Trophoblast cell (in vitro differentiated cells and primary cell): ENCODE data around the gene MTSS2.

Experiments
- DNase-seq, 2 donors: peaks; one replicate each; pipeline ENCODE4 v3.0.0-alpha.2; 2016
- H2AFZ ChIP-seq: 2 replicates; pipeline ENCODE4 v1.6.1; 2013; ENCODE audit warnings: low read length, moderate library complexity, mild to moderate bottlenecking; ENCODE audit not compliant: insufficient read depth, poor library complexity
- H2AK5ac ChIP-seq: 2 replicates; pipeline ENCODE4 v1.6.1; 2013; ENCODE audit warnings: mild to moderate bottlenecking, low read length
- H2BK120ac ChIP-seq: 2 replicates; pipeline ENCODE4 v1.6.1; 2013; ENCODE audit warnings: low read length, mild to moderate bottlenecking, moderate library complexity; ENCODE audit not compliant: insufficient read depth, poor library complexity
- H2BK12ac ChIP-seq: 2 replicates; pipeline ENCODE4 v1.6.1; 2013; ENCODE audit warnings: mild to moderate bottlenecking, low read length, moderate library complexity
- H2BK5ac ChIP-seq: 2 replicates; pipeline ENCODE4 v1.6.1; 2013; ENCODE audit warnings: low read length, low read depth, moderate library complexity, mild to moderate bottlenecking; ENCODE audit not compliant: poor library complexity
- H3K14ac ChIP-seq: 2 replicates; pipeline ENCODE4 v1.6.1; 2013; ENCODE audit warnings: mild to moderate bottlenecking, low read length
- H3K18ac ChIP-seq: 2 replicates; pipeline ENCODE4 v1.6.1; 2013; ENCODE audit warnings: mild to moderate bottlenecking, low read length
- H3K23ac ChIP-seq: 2 replicates; pipeline ENCODE4 v1.6.1; 2013; ENCODE audit warnings: low read length
- H3K27ac ChIP-seq: 2 replicates; pipeline ENCODE4 v1.5.1; 2013; ENCODE audit warnings: low read depth, mild to moderate bottlenecking, inconsistent platforms, low read length, moderate library complexity
- H3K27me3 ChIP-seq: 2 replicates; pipeline ENCODE4 v1.6.1; 2013; ENCODE audit warnings: inconsistent platforms, mild to moderate bottlenecking, low read length, moderate library complexity; ENCODE audit not compliant: insufficient read depth
- H3K36me3 ChIP-seq, 2 experiments: 1 replicate in 1 of 2; 2 replicates in 1 of 2; pipeline ENCODE4 v1.6.1; 2013; ENCODE audit warnings: low read length in 2 of 2, mild to moderate bottlenecking in 2 of 2, moderate library complexity in 1 of 2; ENCODE audit not compliant: insufficient read depth in 2 of 2, control insufficient read depth in 1 of 2
- H3K4ac ChIP-seq: 2 replicates; pipeline ENCODE4 v1.6.1; 2013; ENCODE audit warnings: low read depth, mild to moderate bottlenecking, low read length, moderate library complexity
- H3K4me1 ChIP-seq, 2 experiments: 1 replicate in 1 of 2; 2 replicates in 1 of 2; pipeline ENCODE4 v1.6.1; 2013; ENCODE audit warnings: low read length in 2 of 2, mild to moderate bottlenecking in 2 of 2, moderate library complexity in 1 of 2; ENCODE audit not compliant: insufficient read depth in 2 of 2, control insufficient read depth in 1 of 2
- H3K4me2 ChIP-seq: 2 replicates; pipeline ENCODE4 v1.6.1; 2013; ENCODE audit warnings: inconsistent platforms, mild to moderate bottlenecking, low read length, moderate library complexity
- H3K4me3 ChIP-seq: 2 replicates; pipeline ENCODE4 v1.5.1; 2013; ENCODE audit warnings: mild to moderate bottlenecking, low read depth, low read length, inconsistent platforms
- H3K79me1 ChIP-seq: one replicate; pipeline ENCODE4 v1.6.1; 2013; ENCODE audit warnings: low read length
- H3K79me2 ChIP-seq: 2 replicates; pipeline ENCODE4 v1.6.1; 2013; ENCODE audit warnings: low read length, mild to moderate bottlenecking; ENCODE audit not compliant: control insufficient read depth, insufficient read depth, poor library complexity
- H3K9ac ChIP-seq: 2 replicates; pipeline ENCODE4 v1.6.1; 2013; ENCODE audit warnings: mild to moderate bottlenecking, low read length
- H3K9me3 ChIP-seq: 2 replicates; pipeline ENCODE4 v1.6.1; 2013; ENCODE audit warnings: low read depth, mild to moderate bottlenecking, control low read depth, inconsistent platforms, low read length; ENCODE audit not compliant: insufficient read depth
- H4K12ac ChIP-seq: 2 replicates; pipeline ENCODE4 v1.6.1; 2013; ENCODE audit warnings: low read depth, mild to moderate bottlenecking, low read length, moderate library complexity
- H4K8ac ChIP-seq: 2 replicates; pipeline ENCODE4 v1.6.1; 2013; ENCODE audit warnings: low read depth, mild to moderate bottlenecking, low read length, moderate library complexity
- H4K91ac ChIP-seq: one replicate; pipeline ENCODE4 v1.6.1; 2013; ENCODE audit warnings: low read depth, mild to moderate bottlenecking, low read length, moderate library complexity
- WGBS: extraction: QIAGEN DNeasy Blood & Tissue Kit; methylation state at CpG from one replicate; pipeline ENCODE4 v1.1.7; 2013; ENCODE audit warnings: missing lambda C conversion rate; ENCODE audit not compliant: insufficient read length, insufficient coverage; ENCODE audit errors: extremely low coverage; 5-methylcytosine and 5-hydroxymethylcytosine counted together

MTSS2 gene

DNA sequence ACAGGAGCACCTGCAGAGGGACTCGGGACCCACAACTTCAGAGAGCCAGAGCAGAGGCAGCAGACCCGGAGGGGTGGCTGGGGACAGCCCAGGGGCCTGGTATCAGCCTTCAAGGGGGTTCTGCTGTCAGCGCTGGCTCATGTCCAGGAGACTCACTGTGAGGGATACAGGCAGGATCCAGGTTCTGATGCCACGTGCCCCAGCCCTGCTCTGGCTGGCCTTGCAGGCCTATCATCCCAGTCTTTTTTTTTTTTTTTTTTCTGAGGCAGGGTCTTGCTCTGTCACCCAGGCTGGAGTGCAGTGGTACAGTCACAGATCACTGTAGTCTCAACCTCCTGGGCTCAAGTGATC is 9.0 kb upstream of the MTSS2 start:
- Histone ChIP-seq H3K79me1 (peaks cover 53% of the 10 kb centered on the region), H3K4ac (peak overlapping the region; percentile 35), H2BK120ac (peak overlapping the region; percentile 71), H2BK5ac (peak overlapping the region; percentile 32), H2AFZ (no peak overlapping the region), H3K4me1 (peaks cover 60 to 66% of the 10 kb centered on the region in 2 experiments), H3K4me2 (no peak overlapping the region), H3K4me3 (no peak overlapping the region), H3K14ac (peak overlapping the region; percentile 25), H3K9me3 (no peaks in the 10 kb centered on the region), H3K18ac (peak overlapping the region; percentile 55), H3K23ac (no peak overlapping the region), H3K36me3 (peaks cover 8% of the 10 kb centered on the region in 2 experiments), H3K27ac (no peak overlapping the region), H4K91ac (peak overlapping the region; percentile 75), H3K9ac (no peak overlapping the region), H2AK5ac (peak overlapping the region; percentile 87), H3K79me2 (peaks cover 3% of the 10 kb centered on the region), H3K27me3 (no peaks in the 10 kb centered on the region), H4K8ac (peak overlapping the region; percentile 31), H2BK12ac (peak overlapping the region; percentile 65), H4K12ac (no peak overlapping the region)
- WGBS: no CpG with 5 or more reads among the region's 4 CpGs
- no peak for DNase-seq

DNA sequence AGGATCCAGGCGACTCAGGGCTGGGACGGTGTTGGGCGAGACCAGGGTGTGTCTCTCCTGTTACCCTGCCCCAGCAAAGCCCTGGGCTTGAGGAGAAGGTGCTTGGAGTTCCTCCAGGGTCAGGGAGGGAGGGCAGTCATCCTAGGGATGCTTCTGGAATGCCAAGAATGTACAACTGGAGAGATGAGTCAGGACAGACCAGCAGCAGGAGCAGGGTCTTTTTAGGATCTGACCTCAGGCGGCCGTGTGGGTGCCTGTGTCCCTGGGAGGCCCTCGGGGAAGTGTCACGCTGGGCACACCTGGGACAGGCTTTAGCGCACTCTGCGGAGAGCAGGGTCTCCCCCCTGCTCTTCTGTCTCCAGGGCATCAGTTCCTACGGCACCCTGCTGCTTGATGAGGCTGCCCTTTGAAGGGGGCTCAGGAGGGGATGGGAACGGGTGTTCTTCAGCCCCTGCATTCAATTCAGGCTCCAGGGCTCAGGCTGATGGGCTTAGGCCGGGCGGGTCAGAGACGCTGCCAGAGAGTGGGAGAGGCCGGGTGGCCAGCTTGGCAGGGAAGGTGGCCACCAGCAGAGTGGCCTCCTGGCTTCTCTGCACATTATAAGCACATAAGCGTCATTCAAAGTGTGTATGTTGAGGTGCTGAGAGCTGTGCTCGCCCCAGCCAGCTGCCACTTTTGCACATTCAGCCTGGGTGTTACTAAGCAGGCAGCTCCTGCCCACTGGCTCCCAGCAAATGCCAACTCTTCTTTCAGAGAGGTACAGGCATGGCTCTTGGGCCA is 8.4 kb upstream of the MTSS2 start:
- peak overlapping the region; percentile 32 for H2BK5ac ChIP-seq
- H3K9ac ChIP-seq: no peak overlapping the region
- peak overlapping the region; percentile 87 for H2AK5ac ChIP-seq
- no peak overlapping the region for H3K23ac ChIP-seq
- no peak overlapping the region for H3K4me3 ChIP-seq
- peak overlapping the region; percentile 77 for H2BK120ac ChIP-seq
- peak overlapping the region; percentile 38 for H3K4ac ChIP-seq
- H4K91ac ChIP-seq: peak overlapping the region; percentile 95
- H4K8ac ChIP-seq: peak overlapping the region; percentile 56
- H3K27ac ChIP-seq: peak overlapping the region; percentile 73
- H3K4me2 ChIP-seq: no peak overlapping the region
- H3K36me3 ChIP-seq: peaks cover 8 to 10% of the 10 kb centered on the region in 2 experiments
- no CpG with 5 or more reads among the region's 17 CpGs for WGBS
- H3K79me1 ChIP-seq: peaks cover 51% of the 10 kb centered on the region
- peak overlapping the region; percentile 72 for H3K14ac ChIP-seq
- no peaks in the 10 kb centered on the region for H3K27me3 ChIP-seq
- H2AFZ ChIP-seq: peak overlapping the region; percentile 30
- H3K18ac ChIP-seq: peak overlapping the region; percentile 72
- peak overlapping the region; percentile 77 for H2BK12ac ChIP-seq
- peaks cover 3% of the 10 kb centered on the region for H3K79me2 ChIP-seq
- H3K4me1 ChIP-seq: peaks cover 56 to 62% of the 10 kb centered on the region in 2 experiments
- H4K12ac ChIP-seq: no peak overlapping the region
- peak; percentile 96 to 98 for DNase-seq
- H3K9me3 ChIP-seq: no peaks in the 10 kb centered on the region

DNA sequence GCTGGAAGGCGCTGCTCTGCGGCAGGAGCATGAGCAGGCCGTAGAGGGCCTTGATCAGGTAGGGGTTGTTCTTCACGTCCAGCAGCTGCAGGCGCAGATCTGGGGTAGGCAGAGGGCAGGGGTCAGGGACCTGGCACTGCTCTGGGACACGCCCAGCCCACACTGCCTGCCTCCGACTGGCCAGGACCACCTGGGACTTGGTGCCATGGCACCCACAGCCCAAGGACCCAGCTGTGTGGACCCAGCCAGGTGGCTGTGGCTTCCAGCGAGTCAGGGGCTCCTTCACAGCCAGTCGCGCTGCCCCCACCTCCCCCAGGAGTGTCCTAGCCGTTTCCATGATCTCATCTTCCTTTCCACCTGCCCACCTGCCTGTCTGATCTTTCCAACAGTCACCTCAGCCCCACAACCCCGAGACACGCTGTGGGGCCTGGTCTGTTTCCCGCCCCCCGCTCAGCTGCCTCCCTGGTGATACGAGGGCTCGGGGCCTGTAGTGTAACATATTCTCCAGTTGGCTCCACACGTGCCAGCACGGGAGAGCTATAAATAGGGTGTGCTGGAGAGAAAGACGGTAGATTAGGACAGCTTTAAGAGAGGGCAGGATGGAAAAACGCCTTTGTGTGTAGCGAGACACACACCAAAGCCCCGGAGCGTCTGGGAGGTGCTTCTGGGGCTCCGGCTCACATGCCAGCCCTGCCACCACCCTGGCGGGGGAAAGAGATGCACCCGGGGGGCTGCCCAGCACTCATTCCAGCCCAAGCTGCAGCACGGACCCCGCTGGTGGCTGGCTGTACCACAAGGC is 7.2 kb upstream of the MTSS2 start:
- Histone ChIP-seq H2BK120ac (peak overlapping the region; percentile 77), H3K27me3 (no peaks in the 10 kb centered on the region), H4K8ac (peak overlapping the region; percentile 12), H3K14ac (peak overlapping the region; percentile 72), H4K91ac (peak overlapping the region; percentile 95), H3K4me1 (peaks cover 62 to 71% of the 10 kb centered on the region in 2 experiments), H3K18ac (peak overlapping the region; percentile 72), H2BK5ac (peak overlapping the region; percentile 32), H3K4ac (peak overlapping the region; percentile 11), H3K23ac (no peak overlapping the region), H3K27ac (peak overlapping the region; percentile 62), H3K4me2 (no peak overlapping the region), H3K79me2 (peaks cover 3% of the 10 kb centered on the region), H3K9me3 (no peaks in the 10 kb centered on the region), H3K9ac (no peak overlapping the region), H2AK5ac (peak overlapping the region; percentile 85), H3K4me3 (no peak overlapping the region), H2AFZ (no peak overlapping the region), H2BK12ac (peak overlapping the region; percentile 77), H4K12ac (no peak overlapping the region), H3K79me1 (peaks cover 51% of the 10 kb centered on the region), H3K36me3 (peaks cover 2 to 4% of the 10 kb centered on the region in 2 experiments)
- no CpG with 5 or more reads among the region's 29 CpGs for WGBS
- peak; percentile 64 to 73 for DNase-seq

DNA sequence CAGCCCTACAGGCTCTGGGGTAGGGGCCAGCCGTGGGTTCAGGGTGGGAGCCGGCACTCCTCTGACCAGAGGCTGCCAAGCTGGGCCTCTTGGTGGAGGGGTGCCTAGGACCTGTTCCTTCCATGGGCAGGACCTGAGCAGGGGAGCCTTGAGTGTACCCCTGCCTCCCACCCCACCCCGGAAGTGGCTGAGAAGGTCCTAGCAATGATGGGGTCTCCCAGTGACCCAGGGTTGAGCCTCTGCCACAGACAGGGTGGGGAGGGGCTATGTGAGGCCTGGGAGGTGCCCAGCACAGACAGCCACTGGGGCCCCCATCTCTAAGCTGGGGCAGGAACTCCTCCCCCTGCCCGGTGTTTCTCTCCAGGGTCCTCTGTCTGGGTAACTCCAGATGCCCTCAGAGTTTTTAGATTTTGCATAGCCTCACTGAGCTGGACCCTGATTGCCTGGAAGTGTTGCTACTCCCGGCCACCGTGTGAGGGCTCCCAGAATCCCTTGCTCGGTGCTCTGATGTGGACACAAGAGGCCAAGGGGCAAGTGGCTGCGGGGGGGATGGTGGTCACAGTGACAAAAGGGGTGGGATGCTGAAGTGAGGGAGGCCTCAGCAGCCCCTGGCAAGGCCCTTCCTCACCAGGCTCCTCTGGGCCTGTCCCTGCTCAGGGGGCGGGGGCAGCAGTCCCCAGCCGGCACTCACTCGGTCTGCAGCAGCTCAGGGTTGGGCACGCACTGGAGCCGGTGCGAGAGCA is 6.4 kb upstream of the MTSS2 start:
- peaks cover 0 to 2% of the 10 kb centered on the region in 2 experiments for H3K36me3 ChIP-seq
- no CpG with 5 or more reads among the region's 14 CpGs for WGBS

More for the DNA sequence above, 6.4 kb upstream of the MTSS2 start:
- H3K23ac ChIP-seq: no peak overlapping the region
- peak; percentile 57 to 60 for DNase-seq
- no peaks in the 10 kb centered on the region for H3K9me3 ChIP-seq
- H3K4ac ChIP-seq: no peak overlapping the region
- no peak overlapping the region for H3K4me3 ChIP-seq
- peak overlapping the region; percentile 34 for H3K18ac ChIP-seq
- H4K8ac ChIP-seq: peak overlapping the region; percentile 33
- no peak overlapping the region for H3K4me2 ChIP-seq
- H3K79me2 ChIP-seq: peaks cover 4% of the 10 kb centered on the region
- peak overlapping the region; percentile 95 for H4K91ac ChIP-seq
- H3K27ac ChIP-seq: no peak overlapping the region
- no peak overlapping the region for H4K12ac ChIP-seq
- H3K27me3 ChIP-seq: no peaks in the 10 kb centered on the region
- no peak overlapping the region for H2AFZ ChIP-seq
- H2BK12ac ChIP-seq: peak overlapping the region; percentile 58
- H2BK5ac ChIP-seq: no peak overlapping the region
- H2AK5ac ChIP-seq: peak overlapping the region; percentile 77
- H3K14ac ChIP-seq: peak overlapping the region; percentile 7
- H2BK120ac ChIP-seq: peak overlapping the region; percentile 50
- H3K4me1 ChIP-seq: peaks cover 59 to 71% of the 10 kb centered on the region in 2 experiments
- H3K9ac ChIP-seq: no peak overlapping the region
- peaks cover 51% of the 10 kb centered on the region for H3K79me1 ChIP-seq
